ENCODE results near the gene PARP12.

DNA sequence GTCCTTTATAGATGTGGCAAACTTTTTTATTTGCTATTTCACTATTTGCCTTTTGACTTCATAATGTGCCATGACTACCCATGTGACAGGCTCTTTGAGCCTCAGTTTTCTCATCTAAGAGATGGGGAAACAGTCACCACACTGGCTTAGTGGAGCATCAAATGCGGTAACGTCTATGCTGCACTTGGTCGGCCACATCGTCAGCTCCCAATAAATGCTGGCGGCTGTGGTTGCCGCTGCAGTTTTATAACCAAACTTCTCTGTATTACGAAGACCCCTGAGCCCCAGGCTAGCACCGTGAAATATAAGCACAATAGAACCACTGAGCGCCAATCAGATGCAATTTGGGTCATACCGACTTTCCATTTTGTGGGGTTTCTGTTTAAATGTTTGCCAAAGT is 56.2 kb downstream of the PARP12 start:
- TF ChIP-seq, protein P1, sequence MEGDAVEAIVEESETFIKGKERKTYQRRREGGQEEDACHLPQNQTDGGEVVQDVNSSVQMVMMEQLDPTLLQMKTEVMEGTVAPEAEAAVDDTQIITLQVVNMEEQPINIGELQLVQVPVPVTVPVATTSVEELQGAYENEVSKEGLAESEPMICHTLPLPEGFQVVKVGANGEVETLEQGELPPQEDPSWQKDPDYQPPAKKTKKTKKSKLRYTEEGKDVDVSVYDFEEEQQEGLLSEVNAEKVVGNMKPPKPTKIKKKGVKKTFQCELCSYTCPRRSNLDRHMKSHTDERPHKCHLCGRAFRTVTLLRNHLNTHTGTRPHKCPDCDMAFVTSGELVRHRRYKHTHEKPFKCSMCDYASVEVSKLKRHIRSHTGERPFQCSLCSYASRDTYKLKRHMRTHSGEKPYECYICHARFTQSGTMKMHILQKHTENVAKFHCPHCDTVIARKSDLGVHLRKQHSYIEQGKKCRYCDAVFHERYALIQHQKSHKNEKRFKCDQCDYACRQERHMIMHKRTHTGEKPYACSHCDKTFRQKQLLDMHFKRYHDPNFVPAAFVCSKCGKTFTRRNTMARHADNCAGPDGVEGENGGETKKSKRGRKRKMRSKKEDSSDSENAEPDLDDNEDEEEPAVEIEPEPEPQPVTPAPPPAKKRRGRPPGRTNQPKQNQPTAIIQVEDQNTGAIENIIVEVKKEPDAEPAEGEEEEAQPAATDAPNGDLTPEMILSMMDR (IDR thresholded peaks at IDR 0.05), result no peak
- no peak for TF ChIP-seq POLR2A (IDR thresholded peaks at IDR 0.05)
